Testis (tissue), 2 donors: ENCODE measurements around the gene ERC2.

ENCODE experiments used
- POLR2A ChIP-seq: fragments of 450-650 bp; IDR thresholded peaks from one replicate; pipeline ENCODE4 v1.6.1; 2017; ENCODE audit warnings: antibody characterized with exemption, mild to moderate bottlenecking, moderate library complexity
- TF ChIP-seq, protein P1 (sequence below), 3 experiments: fragments of 450-650 bp in 2 of 3; fragments of 200-600 bp in 1 of 3; sonication (generic) in 1 of 3; IDR thresholded peaks; one replicate each; pipeline ENCODE4 v1.5.1; 2016 to 2019; ENCODE audit warnings: antibody characterized with exemption in 3 of 3, mild to moderate bottlenecking in 2 of 3, moderate library complexity in 1 of 3

DNA sequence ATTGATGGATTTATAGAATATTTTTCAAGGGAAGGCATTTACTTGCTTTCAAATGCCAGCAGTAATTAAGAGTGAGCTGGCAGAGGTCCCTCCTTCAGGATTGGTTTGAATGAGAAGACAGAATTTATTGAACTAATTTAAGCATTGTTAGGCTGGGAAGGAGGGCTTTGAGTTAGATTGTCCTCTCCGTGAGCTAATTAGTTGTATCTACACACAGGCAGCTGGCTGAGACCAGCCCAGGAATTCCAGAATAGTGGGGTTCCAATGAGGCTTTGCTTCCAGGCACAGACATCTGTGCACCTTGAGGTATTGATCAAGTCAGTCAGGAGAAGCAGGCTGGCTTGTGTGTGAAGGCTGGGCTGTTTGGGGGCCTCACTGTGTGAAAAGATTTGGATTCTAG lies 857.1 kb downstream of the ERC2 start:
- TF ChIP-seq, protein P1, sequence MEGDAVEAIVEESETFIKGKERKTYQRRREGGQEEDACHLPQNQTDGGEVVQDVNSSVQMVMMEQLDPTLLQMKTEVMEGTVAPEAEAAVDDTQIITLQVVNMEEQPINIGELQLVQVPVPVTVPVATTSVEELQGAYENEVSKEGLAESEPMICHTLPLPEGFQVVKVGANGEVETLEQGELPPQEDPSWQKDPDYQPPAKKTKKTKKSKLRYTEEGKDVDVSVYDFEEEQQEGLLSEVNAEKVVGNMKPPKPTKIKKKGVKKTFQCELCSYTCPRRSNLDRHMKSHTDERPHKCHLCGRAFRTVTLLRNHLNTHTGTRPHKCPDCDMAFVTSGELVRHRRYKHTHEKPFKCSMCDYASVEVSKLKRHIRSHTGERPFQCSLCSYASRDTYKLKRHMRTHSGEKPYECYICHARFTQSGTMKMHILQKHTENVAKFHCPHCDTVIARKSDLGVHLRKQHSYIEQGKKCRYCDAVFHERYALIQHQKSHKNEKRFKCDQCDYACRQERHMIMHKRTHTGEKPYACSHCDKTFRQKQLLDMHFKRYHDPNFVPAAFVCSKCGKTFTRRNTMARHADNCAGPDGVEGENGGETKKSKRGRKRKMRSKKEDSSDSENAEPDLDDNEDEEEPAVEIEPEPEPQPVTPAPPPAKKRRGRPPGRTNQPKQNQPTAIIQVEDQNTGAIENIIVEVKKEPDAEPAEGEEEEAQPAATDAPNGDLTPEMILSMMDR (IDR thresholded peaks at IDR 0.05): no peak
- no peak for TF ChIP-seq POLR2A
